ENCODE measurements around the gene NANOS2. TPM values are rescaled to one million over a fixed set of nuclear protein-coding genes. Genes with fewer than 3 reads are reported as not detected.
A peak's percentile ranks its signal among the peaks of the same experiment; 100 is the strongest.

NANOS2 gene
- total and polyA plus RNA-seq, 9 of the 15 experiments (the other 6 are each of a cell fraction or from before 2014, with no cell fraction given), result not detected

DNA sequence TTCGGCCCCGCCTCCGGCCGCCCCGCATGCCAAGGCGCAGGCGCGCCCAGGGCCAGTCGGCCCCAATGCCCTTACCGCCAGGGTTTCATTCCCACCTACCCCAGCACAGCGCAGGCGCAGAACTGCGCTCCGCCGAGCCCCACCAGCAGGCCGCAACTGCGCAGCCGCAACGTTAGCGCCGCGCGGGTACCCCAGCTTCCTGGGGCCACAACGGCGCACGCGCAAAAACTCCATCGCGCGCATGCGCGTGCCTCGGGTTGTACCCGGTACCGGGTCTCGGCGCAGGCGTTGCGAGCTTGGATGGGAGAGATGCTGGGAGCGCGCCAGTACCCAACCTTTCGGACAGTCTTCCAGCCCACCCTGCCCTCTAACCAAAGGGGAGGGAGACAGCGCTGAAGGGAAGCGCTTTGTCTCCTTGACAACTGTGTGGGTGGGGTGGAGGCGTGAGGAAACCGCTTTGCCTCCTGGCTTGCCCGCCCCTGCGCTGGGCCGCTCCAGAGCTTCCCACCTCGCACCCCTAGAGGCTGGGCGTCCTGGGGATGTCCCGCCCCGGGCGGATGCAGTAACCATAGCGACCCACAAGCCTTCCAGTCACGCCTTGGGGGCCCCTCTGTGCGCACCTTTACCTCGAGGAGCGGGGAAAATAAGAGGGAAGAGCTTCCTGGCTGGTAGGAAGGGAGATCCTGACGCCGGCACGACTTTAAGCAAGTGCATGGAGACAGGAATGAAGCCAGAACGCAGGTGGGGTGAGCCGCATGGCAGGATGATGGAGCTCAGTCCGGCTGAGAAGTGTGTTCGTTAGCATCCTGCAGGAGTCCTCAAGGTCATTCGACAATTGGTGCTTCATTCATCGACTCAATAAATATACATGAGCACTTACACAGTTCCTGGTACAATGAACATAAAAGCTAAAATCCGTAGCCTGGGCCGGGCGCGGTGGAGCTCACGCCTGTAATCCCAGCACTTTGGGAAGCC, 11.6 kb downstream of the NANOS2 start (continued):
- TF ChIP-seq, protein P1, sequence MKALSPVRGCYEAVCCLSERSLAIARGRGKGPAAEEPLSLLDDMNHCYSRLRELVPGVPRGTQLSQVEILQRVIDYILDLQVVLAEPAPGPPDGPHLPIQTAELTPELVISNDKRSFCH (CRISPR knock-in tag; IDR thresholded peaks at IDR 0.05), result no peak
- TF ChIP-seq, protein P1 (tag; IDR thresholded peaks at IDR 0.05), result peak; percentile 34; the same call in 1 of the 2 replicates
- TF ChIP-seq CBX1 (IDR thresholded peaks at IDR 0.05; ENCODE audit: low read depth) (no peak), ZNF780A (CRISPR knock-in tag; IDR thresholded peaks at IDR 0.05) (no peak), HMG20A (CRISPR knock-in tag; conservative IDR thresholded peaks at IDR 0.05) (no peak), BMI1 (IDR thresholded peaks at IDR 0.05; ENCODE audit: low read length) (0 out of 2 replicates have a peak, but pooled peaks have one; percentile 38), ZNF551 (CRISPR knock-in tag; IDR thresholded peaks at IDR 0.05) (no peak), JUNB (CRISPR knock-in tag; conservative IDR thresholded peaks at IDR 0.05) (0 out of 2 replicates have a peak, but pooled peaks have one; percentile 10), ESRRA (IDR thresholded peaks at IDR 0.05; ENCODE audit: borderline replicate concordance, low read depth) (0 out of 2 replicates have a peak, but pooled peaks have one; percentile 20), HDAC3 (IDR thresholded peaks at IDR 0.05; ENCODE audit: borderline replicate concordance, partially characterized antibody) (no peak), RBM39 (optimal IDR thresholded peaks at IDR 0.05; ENCODE audit: low read depth, low read length) (no peak), L3MBTL2 (IDR thresholded peaks at IDR 0.05) (peak; percentile 59), ZNF165 (CRISPR knock-in tag; IDR thresholded peaks at IDR 0.05; ENCODE audit: borderline replicate concordance) (0 out of 2 replicates have a peak, but pooled peaks have one; percentile 28), ZNF217 (CRISPR knock-in tag; IDR thresholded peaks at IDR 0.05) (no peak)
- TF ChIP-seq, protein P2, sequence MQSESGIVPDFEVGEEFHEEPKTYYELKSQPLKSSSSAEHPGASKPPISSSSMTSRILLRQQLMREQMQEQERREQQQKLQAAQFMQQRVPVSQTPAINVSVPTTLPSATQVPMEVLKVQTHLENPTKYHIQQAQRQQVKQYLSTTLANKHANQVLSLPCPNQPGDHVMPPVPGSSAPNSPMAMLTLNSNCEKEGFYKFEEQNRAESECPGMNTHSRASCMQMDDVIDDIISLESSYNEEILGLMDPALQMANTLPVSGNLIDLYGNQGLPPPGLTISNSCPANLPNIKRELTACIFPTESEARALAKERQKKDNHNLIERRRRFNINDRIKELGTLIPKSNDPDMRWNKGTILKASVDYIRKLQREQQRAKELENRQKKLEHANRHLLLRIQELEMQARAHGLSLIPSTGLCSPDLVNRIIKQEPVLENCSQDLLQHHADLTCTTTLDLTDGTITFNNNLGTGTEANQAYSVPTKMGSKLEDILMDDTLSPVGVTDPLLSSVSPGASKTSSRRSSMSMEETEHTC (IDR thresholded peaks at IDR 0.05), result no peak
- TF ChIP-seq, protein P3, sequence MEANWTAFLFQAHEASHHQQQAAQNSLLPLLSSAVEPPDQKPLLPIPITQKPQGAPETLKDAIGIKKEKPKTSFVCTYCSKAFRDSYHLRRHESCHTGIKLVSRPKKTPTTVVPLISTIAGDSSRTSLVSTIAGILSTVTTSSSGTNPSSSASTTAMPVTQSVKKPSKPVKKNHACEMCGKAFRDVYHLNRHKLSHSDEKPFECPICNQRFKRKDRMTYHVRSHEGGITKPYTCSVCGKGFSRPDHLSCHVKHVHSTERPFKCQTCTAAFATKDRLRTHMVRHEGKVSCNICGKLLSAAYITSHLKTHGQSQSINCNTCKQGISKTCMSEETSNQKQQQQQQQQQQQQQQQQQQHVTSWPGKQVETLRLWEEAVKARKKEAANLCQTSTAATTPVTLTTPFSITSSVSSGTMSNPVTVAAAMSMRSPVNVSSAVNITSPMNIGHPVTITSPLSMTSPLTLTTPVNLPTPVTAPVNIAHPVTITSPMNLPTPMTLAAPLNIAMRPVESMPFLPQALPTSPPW (CRISPR knock-in tag; IDR thresholded peaks at IDR 0.05), result peak; percentile 97

All from K562 (cell line).